GM11168 (cell line): Measurements from ENCODE around the gene FCER1G.

Experiments
- in situ Hi-C: fragments of 300-500 bp; cut with MboI; formaldehyde crosslinking; loops from one replicate; pipeline ENCODE4 v1.12.0; 2022; ENCODE audit warnings: low sequenced_read_pairs; ENCODE audit not compliant: unreplicated experiment

Gene FCER1G

GRCh38 chr1:161215076-161215475 lies at the start of gene FCER1G:
Gene FCER1G (plus strand): TSS chr1:161215295. CDS start chr1:161215322, 27 bp downstream.
- in situ Hi-C loops: no loop called here

DNA sequence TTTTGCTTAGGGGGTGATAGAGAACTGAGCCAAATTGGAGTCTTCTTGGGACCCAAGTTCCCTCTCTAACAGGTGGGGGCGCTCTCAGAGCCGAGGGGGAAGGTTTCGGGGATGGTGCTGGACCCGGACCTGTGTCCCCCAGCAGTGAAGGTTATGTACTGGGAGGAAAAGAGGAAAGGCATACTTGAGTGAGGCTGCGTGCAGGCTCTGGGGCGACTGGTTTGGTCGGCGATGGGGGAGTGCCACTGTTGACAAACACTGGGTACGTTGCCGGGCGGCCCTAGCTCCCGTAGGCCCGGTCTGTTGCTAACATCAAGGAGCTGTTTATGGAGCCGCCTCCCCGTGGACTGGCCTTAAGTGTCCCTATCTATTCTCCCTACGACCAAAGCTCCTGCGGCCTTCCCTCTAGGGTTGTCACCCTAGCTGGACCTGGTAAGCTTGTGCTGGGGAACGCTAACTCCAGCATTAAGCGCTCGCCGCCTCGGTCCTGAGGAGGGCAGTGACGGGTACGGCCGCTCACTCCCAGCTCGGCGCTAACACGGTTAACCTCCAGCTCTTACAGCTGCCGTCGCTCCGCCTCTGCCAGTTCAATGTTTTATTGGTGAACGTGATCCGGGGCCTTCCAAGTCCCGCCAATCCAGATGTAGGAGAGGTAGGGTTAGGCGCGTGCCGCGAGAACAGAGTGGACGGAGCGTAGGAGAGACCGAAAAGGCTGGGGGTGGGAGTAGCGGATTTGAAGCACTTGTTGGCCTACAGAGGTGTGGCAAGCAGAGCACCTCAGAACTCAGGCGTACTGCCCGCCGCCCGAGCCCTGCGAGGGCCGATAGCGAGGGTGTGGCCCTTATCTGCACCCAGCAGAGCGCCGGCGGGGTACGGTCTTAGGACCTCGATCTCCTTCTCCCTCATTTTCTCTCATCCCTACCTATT lies 49.1 kb upstream of the FCER1G start, which contains the start of gene PPOX:
Gene PPOX (plus strand): TSS at position 685 of the 927 bp plus-strand sequence. CDS start 422 bp downstream, outside the sequence.
- in situ Hi-C loops: no loop called here

GRCh38 chr1:161166669-161167548 lies 48.2 kb upstream of the FCER1G start:
- in situ Hi-C loops: no loop called here

GRCh38 chr1:161168906-161169305 lies 46.2 kb upstream of the FCER1G start:
- in situ Hi-C loops: no loop called here

- in situ Hi-C loops: no loop called here
Measured at GRCh38 chr1:161171191-161171590, 43.9 kb upstream of the FCER1G start.

- in situ Hi-C loops: no loop called here
Measured at GRCh38 chr1:161171696-161172095, 43.4 kb upstream of the FCER1G start.

DNA sequence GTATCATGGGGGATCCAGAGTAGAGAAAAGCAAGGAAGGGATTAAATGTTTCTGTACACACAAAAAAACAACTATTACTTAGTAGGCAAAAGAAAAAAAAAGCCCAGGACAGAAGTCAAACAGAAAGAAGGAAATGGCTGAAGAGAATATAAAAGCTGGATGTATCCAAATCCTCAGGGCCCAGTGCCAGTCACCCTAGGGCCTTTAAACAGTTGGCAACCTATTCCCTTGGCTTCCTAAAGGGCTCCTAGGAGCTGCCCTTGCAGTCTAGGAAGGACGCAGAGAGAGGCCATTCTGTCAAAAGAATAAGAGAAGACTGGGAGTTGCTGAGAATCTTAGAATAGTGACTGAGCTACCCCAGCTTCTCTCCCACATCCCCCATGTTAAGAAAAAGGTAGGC lies 42.7 kb upstream of the FCER1G start:
- in situ Hi-C loops: no loop called here

DNA sequence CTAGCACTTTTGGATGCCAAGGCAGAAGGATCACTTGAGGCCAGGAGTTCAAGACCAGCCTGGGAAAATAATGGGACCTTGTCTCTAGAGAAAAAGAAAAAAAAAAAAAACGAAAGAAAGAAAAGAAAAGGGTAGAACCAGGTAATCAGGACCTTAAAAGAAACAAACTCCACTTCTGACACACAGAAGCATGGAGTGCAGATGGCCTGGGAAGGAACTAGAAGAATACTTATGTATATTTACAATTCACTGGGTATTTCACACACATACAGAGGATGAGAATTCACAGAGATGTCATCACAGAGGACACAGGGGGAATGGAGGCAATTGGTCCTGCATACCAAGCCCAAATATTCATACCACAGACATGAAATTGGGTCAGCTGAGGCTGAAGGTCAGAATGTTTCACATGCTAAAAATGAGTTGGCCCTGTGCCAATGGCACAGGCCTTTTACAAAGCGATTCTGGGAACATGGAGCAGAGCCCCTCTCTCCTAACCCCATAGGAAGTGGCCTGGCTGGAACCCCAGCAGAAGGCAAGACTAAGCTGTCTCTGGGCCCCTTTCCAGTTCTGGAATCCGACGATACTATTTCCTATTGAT lies 42.2 kb upstream of the FCER1G start:
- in situ Hi-C loops: no loop called here

DNA sequence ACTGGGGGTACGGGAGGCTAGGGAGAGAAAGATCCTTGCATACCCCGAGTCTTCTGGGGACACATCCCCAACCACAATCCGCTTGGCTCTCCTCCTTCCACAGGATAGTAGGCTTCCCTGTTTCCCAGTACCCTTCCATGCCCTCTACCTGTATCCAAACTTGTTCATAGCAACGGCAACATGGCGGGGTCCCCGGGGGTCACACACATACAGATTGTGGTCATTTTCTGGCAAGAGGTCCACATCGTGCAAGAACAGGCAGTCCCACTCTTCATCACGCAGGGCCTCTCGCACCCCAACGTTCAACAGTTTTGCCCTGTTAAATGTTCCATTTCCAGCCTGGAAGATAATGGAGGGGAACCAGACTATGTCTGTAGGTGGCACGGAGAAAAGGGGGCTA lies 41.4 kb upstream of the FCER1G start:
- in situ Hi-C loops: no loop called here

DNA sequence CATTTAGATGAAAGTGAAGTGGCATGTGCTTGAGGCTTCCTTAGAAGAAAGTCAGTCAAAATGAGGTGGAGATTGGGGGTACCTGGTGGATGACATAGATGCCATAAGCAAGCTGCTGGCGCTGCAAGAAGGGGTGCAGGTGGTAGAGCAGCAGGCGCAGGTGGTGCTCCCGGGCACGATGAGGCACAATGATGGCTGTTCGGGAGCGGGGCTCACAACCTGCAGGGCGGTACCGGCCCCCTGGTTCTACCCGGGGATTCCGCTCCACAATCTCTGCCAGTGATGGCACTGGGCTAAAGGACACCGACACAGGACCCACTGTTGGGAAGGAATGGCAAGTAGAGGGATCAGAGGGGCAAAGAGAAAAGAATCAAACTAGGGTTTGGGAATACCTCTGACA lies 40.2 kb upstream of the FCER1G start:
- in situ Hi-C loops: no loop called here

DNA sequence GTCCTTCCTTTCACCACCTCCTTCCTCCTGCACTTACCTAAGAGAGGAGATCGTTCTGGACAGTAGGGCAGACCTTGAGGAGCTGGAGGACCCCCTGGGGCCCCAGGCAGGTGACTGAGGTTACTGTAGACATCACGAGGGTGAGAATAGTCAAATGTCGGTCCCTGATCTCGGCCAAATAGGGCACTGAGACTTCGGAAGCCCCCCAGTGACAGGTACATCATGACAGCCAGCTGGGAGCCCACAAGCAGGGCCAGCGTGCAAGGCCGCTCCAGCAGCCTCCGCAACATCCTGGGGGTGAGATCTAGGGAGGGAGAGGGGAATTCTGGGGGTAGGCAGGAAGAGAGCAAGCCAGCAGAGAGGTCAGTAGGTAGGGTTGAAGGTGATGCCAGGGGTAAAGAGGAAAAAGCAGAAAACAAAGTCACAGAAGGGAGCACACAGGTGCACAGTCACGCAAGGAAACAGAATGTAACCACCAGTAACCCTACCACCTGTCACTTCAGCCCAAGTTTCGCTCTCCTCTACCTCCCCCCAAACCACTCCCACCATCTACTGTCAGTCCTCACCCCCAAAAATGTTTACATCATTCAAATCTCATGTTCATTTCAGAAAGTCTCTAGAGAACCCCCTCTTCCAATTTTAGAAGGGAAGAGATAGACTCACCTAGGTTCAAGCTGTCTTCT lies 39.2 kb upstream of the FCER1G start:
- in situ Hi-C loops: no loop called here

DNA sequence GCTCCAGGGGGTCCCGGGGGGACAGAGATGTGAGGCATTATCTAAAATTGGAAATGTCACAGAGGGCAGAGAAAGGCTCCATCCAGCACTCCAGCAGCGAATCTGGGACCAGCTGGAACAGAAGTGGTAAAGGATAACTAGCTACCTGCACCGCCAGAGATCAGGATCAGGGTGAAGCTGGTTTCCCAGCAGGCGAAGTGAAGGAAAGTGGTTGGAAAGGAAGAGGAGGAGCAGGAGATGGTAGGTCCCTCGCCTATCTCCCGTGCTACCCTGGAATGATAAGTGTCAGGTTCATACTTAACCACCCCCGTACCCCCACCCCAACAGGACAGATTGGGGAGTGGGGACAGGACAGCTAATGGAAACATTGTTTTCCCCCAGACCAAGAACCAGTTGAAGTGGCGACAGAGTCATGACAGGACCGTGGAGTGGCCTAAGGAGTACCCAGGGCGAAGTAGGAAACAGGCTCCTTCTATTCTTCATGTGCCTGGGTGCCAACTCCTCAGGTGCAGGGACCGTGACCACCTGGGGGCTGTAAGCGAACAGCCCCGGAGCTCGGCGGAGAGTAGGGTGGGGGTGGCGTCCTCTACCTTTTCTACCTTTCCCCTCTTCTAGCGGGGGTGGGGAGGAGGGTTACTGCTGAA lies 38.5 kb upstream of the FCER1G start:
- in situ Hi-C loops: no loop called here

GRCh38 chr1:161177112-161177935 lies 37.8 kb upstream of the FCER1G start, which contains the start of gene B4GALT3:
Gene B4GALT3 (minus strand): TSS chr1:161177507. CDS start chr1:161176060, 1,447 bp downstream.
- in situ Hi-C loops: no loop called here

DNA sequence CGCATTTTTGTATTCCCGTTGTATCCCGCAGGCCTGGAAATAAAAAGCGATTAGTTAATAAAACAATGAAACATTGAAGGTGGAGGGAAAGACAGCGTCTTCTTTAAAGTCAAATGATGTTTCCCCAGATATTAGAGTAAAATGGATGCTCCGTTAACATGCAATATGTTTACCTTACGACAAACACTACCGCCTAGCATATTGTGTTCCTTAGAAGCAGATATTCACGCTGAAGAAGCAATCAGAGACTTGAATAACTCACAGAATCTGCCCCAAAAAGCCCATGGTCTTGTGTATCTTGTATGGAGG lies 37.2 kb upstream of the FCER1G start:
- in situ Hi-C loops: no loop called here

- in situ Hi-C loops: no loop called here
Measured at GRCh38 chr1:161179698-161180097, 35.4 kb upstream of the FCER1G start.

DNA sequence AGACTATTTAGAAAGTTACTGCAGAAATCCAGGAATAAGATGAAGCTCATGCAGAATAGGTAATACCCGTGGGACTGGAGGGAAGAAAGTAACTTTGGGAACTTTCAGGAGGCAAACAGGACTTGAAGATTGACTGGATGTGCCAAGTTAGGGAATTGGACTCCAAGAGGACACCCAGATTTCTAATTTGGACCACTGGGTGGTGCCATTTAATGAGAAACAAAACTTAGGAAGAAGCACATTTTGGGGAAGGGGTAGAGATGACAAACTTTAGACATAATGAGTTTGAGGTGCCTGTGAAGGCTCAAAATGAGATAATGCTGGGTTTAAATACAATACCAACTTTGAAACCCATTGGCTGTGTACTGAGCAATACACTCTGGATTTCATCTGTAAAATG lies 34.5 kb upstream of the FCER1G start:
- in situ Hi-C loops: no loop called here

GRCh38 chr1:161182214-161182613 lies 32.9 kb upstream of the FCER1G start:
- in situ Hi-C loops: no loop called here

GRCh38 chr1:161185282-161185682 lies 29.8 kb upstream of the FCER1G start:
- in situ Hi-C loops: no loop called here
